Left colon (tissue), 2 donors: ENCODE measurements around the gene NFIB. TPM values are rescaled to one million over a fixed set of nuclear protein-coding genes. Genes with fewer than 3 reads are reported as not detected.

Experiments used
- ATAC-seq: fragments of 200-7000 bp; cut with Tn5 transposase; one replicate; pipeline ENCODE4 v1.9.1; 2020; ENCODE audit warnings: mild to moderate bottlenecking, moderate library complexity
- DNase-seq, 2 donors: peaks; one replicate each; pipeline ENCODE4 v3.0.0-alpha.2; 2020
- intact Hi-C, 2 donors: fragments of 100-400 bp; cut with DNase I in 1 of 2; cut with micrococcal nuclease in 1 of 2; formaldehyde crosslinking; loops; one replicate each; pipeline versions ENCODE4 v1.11.2 to v1.14.0; 2022; cut with DNase I, micrococcal nuclease
- total RNA-seq, 2 donors: library from RNA; stranded (reverse); fragmentation: NEBNext Ultra II Directional; extraction: Animal tissue kit (Norgen Biotek cat#: 25700); gene quantifications; one replicate each; pipeline ENCODE4 v1.2.1, GENCODE V29; 2021
- donor health status: DM: no; HTN: no; CAD: no.
- donor health status: DM: yes; HTN: yes; CAD: no.

Gene NFIB
- total RNA-seq, 2 donors from 2014 or later: 45.2 to 74.7 TPM

DNA sequence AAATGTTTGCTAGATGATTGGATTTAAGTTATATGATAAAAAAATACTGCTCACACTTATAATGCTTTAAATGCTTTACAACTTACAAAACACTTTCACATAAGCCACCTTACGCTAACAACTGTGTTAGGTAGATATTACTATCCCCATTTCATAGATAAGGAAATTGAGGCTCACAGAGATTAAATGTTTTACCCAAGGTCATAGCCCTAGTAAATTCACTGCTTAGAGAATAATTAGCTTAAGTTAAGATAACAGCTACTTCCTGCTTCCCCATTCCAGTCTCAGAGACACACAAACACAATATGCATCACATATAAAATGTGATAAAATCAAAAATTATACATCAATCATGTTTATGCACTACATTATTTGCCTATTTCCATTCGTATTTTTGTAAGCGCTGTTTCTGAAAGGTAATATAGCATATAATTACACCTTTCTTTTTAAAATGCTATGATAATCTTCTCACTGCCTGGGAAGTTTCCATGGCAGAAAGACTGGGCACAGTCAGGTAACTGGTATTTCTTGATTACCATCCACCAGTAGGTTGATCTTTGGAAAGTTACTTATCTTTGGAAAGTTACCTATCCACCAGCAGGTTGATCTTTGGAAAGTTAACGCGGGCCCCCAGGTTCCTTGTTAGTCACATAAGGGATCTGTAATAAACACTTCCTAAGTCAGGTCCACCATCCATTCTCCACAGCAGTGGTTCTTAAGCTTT, 101.1 kb downstream of the NFIB start:
- intact Hi-C loops: no loop called here
- ATAC-seq (peak; percentile 86), DNase-seq (peak in 1 of 2 donors; percentile 26)

DNA sequence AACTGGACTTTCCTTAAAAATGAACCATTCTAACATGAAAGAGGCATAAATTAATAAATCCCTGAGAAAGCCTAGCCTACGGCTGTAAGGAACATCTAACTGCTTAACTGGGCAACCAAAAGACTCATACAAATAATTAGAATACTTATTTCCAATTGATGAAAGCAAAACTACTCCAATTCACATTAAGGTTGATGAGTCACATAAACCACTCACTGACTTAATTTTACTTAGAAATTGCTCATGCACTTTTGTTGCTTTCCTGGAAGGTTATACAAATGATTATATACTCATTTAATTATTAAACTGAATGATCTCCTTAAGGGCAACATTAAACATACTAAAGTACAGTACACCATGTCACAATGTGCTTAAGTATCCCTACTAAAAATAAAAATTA, 101.9 kb downstream of the NFIB start:
- intact Hi-C loops: no loop called here
- ATAC-seq: no peak

DNA sequence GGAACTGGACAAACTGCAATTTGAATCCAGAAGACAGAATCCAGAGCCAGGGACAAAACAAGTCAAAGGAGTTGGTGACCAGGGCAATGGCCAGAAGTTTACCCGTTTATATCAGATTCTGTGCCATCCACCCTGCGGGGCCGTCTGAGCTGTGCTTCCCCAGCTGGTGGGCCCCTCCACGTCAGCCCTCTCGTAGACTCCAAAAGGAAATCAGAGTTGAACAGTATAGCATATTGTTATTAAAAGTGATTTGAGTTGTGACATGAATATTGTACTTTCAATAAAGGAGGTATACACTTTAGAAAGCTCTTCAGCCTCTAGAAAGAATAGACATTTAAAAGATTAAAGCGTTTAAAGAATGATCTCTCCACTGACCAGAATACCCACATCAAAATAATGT, 102.4 kb downstream of the NFIB start:
- intact Hi-C loops: no loop called here
- no peak for ATAC-seq
- no peak for DNase-seq

More for the DNA sequence above, 101.9 kb downstream of the NFIB start:
- DNase-seq: no peak

DNA sequence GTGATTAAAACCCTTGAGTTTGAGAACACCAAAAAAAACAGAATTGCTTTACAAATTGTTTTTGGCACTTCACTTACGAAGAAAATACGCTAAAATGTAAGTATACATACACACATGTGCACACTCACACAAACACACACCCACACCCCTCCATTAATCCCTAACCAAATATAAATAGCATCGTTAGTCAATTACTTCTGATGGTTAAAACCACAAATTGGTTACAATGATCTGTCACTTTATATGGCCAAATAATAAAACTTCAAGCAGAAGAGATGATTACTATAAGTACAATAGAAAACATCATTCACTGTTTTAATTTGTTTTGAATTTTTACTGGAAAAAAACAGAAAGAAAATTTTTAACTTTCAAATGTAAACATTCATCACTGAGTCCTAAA, 103.5 kb downstream of the NFIB start:
- ATAC-seq (no peak), DNase-seq (no peak)
- intact Hi-C loops: no loop called here

DNA sequence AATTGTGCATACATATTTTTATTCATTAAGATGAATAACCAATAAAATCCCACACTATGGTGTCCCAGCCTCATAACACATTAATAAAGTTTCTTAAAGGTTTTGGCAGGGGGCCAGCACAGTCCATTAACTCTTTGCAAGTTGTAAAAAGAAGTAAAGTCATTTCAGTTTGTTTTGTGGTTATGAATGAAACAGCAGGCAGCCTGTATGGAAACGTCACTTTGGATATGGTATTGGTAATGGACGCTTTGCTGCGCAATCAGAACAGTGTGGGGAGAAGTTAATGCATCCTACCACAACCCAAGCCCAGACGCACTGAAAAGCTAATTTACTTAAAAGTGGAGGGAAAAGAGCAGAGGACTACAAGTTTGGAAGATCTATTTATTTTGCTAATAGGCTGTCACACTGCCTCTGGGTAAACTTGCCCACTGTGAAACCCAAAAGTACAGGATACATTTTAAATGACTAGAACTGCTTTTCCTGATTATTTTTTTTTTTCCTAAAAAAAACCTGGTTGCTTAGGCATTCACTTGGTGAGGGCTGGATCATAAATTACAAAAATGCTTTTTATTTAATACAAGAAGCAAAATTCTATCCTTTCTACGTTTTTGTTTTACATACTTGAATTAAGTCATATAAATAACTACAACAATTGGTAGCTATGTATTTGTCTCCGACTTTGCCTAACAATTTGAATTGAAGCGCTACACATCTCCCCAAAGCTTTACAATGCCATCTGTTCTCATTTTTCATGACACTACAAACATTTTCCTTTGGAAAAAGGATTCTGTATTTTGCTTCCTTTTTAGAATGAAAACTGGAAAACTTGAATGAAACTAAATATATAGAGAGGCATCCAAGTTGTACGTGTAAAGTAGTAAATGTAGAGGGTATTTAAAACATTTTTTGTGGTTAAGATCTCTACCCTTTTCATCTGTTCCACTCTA, 104.3 kb downstream of the NFIB start:
- intact Hi-C loops: loop anchor here in 1 of 2 donors (10.0 kb wide), 1 partner anchor 95 kb away; no protein-coding TSS in a partner anchor
- ATAC-seq (no peak), DNase-seq (no peak)

DNA sequence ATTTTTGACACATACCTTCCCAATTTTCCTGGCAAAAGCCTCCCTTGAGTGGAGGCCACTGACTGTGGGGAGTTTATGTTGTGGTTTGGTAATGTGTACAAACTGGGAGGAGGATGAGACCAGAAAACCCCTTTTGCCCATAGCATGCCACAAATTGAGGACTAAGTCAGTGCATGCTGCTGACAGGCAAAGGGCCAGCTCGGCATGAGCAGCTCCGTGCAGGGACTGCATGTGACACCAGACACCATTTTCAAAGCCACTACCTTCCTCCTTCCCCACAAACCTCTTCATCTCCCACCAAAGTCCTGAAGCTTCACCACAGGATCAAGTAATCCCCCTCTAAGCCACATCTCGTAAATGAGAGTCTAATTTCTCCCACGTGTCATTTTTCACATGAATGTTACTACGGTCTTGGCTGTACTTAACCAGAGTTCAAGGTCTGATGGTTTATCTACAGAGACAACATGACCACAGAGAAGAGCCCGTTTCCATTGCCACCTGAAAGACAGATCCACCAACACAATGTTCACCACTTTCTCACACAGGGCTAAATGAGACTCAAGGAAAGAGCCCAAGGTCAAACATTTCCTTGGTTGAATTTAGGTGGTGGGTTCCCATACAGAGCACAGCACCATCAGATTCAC, 106.5 kb downstream of the NFIB start:
- intact Hi-C loops: loop anchor here in 1 of 2 donors (10.0 kb wide), 1 partner anchor 97 kb away; no protein-coding TSS in a partner anchor
- ATAC-seq: no peak
- no peak for DNase-seq

DNA sequence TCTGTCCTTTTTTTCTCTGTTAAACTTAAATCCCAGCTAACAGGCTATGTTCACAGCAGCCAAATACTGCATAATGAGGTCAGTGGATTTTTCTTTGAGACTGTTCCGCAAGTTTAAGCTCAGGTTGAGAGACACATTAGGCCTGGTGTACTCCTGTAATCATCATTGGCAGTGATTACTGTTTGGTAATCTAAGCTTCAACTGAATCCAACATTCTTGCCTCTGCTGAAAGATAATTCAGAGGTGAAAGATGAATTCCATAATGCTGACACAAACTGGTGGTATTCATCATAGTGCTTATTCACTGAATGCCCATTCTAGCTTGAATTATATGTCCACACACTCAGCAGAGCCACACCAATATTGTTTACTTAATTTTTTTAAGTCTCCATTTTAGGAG, 108.5 kb downstream of the NFIB start:
- intact Hi-C loops: loop anchor here in 1 of 2 donors (10.0 kb wide), 1 partner anchor 99 kb away; no protein-coding TSS in a partner anchor
- no peak for DNase-seq
- no peak for ATAC-seq

DNA sequence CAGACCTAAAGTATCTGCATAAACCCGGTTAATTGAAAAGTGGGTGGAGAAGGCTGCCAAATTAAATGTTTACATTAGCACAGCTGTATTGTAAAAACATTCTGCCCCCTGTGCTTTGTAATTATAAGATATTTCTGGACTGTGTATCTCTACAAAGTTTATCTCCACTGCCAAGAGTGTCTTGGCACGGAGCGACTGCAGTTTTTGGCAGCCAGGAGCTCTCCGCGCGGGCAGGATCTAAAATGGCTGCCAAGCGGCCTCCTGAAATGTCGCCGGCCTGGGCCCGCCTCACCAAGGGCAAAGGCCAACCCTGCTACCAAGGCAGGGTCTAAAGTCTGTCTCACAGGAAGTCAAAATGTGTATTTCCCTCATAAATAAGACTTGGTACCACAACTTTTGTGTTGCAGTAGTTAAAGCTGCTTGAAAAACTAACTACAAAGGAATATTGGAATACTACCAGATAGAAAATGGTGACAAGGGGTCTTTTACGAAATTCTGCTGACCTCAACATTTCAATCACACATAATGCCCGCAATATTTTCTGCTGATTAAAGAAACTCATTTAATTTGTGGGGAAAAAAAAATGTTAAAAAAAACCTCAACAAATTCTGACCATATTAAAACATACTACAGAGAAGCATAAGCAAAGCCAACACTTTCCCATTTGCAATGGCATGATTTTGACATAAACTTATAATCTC, 110.4 kb downstream of the NFIB start:
- intact Hi-C loops: loop anchor here in 1 of 2 donors (10.0 kb wide), 1 partner anchor 101 kb away; no protein-coding TSS in a partner anchor
- DNase-seq (peak; percentile 74 to 80), ATAC-seq (peak; percentile 95)

DNA sequence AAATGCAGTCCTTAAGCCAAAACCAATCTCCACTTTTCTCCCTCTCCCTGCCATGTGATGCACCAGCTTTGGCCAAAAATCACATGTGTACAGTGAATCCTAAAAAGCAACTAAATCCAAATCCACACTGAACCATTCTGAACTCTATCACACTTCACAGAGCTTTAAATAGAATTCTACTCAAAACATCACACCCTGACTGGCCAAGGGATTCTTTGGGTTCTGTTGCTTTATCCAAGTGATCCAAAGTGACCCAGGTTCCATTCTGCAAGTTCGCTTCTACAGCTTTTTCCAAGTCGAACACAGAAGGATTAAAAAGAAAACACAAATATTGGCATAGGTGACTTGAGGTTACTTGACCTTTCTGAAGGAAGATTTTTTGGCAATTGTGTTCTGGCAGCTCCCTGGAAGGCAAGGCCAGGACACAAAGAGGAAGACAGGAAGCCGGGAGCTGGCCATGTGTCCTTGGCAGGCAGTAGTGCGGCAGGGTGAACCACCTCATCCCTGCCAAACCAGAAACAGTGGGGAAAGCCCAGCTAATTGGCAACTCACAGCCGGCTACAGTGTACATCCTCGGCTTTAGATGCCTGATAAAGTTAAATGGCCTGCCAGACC, 115.0 kb downstream of the NFIB start:
- DNase-seq (peak; percentile 40 to 67), ATAC-seq (peak; percentile 47)
- intact Hi-C loops: no loop called here

DNA sequence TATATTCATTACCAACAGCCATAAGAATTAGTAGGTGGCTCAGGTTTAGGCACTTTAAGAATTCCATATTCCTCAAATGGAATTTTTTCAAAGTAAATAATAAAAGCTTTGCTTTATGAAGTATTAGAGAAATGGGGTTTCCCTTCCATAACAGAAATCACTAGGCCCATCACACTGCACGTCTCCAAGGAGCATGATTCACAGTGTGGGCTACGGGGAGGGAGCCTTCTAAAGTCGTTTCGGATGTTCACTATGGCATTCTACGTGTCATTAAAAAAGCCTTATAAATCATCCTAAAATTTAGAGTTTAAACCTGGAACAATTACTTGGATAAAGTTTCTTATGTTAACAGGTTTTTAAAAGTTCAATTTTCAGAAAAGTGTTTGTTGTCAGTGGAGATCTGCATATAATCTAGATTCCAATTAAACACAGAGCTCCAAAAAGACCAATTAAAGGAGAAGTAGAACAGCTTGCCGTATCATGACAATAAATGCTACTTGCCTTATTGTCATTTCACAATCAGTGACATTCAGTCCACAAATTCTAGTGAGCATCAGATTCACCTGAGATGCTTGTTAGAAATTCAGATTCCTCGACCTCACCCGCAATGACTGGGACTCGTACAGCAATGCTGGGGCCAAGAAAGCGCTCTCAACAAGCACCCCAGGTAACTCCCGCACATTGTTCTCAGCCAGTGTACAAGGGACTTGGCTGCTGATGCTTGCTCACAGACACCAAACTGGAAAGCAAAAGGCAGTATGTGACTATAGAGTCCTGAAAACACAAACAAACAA, 115.7 kb downstream of the NFIB start:
- DNase-seq (no peak), ATAC-seq (no peak)
- intact Hi-C loops: no loop called here

DNA sequence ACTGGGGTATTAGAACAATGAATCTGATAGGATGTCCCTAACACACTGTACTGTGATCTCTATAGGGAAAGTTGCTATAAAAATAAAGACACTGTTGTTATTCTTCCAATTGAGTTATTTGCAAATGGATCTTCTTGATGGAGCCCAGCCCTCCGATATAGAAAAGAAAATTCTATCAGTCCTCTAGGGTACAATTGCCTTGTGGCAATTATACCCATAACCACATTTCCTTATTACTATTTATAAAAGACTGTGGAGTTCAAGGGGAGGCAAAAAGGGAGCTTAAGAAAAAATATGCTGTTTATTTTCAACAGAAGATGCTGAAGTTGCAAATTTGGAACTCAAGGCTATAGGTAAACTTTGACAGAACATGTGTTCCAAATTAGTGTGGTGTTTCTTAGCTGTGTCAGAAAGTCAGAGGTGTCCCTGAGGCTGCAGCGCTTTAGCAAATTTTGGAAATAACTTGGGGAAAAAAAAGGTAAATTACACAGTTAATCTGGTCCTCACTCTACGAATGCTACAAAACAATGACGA, 116.5 kb downstream of the NFIB start:
- peak; percentile 57 for ATAC-seq
- no peak for DNase-seq
- intact Hi-C loops: no loop called here

DNA sequence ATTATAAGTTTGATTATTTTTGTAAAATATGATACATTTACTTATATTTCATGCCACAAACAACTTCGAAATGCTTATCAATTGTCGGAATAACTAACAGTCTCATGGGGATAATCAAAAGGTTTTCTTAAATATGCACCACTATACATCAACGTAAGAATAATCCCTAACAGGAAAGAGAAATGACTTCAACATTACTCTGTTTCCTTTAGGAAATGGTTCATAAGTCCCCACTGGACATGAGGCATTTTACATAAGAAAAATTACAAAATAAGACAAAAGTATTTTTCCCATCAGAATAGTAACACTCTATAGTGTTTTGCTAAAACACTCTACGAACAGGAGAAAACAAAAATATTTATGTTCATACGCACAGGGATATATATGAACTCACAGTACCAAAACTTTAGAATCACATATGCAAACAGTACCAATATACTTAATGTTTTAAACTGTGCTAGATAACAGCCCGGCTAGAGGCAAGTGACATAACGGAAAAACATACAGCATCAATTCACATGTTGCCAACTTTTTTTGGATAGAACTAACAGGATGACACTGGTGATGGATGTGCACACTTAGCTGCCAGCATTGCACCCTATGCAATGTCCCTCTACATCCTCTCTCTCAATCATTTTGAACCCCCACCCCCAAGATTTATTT, 120.5 kb downstream of the NFIB start:
- DNase-seq: no peak
- intact Hi-C loops: no loop called here
- ATAC-seq: no peak

DNA sequence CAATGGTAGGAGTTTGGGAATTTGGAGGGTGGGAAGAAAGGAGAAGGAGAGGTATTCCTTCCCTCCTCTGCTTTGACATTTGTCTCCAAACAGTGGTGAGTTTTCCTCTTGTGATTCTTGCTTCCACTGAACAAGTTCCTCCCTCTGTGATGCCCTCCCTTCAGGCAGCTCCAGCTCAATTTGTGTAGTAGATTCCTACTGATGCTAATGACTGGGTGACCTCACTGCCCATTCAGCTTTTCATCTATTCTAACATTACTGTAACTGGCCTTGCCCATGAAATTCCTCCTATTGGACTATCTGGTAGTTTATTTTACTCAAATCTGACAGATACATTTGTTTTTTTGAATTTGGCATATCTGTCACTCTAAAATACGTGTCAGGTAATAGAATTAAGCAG, 121.4 kb downstream of the NFIB start:
- intact Hi-C loops: no loop called here
- no peak for DNase-seq
- no peak for ATAC-seq

DNA sequence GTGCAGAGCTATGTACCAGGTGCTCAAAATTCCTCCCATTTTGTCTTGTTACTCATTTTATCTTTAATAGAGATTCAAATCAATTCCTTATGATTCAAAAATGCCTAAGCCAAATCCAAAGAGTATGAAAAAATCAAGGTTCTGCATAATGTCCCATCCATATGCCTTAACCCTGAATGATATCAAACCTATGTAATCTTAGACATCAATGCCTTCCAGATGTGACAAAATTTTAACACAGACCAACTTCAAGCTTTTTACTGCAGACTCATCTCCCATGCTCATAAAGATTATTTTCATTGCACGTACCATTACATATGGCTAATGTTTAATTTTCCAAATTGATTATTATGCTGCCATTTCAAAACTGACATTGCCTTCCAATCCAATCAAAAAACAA, 122.4 kb downstream of the NFIB start:
- intact Hi-C loops: no loop called here
- DNase-seq: no peak
- ATAC-seq: no peak

DNA sequence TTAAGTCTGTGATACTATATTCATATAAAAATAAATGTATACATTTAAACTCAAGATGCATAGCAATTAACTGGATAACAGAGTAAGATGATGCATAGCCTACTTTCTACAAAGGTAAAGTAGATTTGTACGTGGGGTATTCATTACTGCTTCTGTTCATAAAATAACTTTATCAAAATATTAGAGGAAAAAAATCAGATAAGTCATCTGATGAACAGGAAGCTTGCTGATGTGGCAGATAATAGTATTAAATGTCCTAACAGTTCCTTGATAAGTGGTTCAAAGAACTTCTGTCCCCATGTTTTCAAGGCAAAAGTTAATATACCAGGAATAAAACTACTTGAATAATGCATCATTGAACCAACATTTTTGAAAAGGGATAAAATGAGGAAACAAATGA, 123.7 kb downstream of the NFIB start:
- ATAC-seq (no peak), DNase-seq (no peak)
- intact Hi-C loops: no loop called here

DNA sequence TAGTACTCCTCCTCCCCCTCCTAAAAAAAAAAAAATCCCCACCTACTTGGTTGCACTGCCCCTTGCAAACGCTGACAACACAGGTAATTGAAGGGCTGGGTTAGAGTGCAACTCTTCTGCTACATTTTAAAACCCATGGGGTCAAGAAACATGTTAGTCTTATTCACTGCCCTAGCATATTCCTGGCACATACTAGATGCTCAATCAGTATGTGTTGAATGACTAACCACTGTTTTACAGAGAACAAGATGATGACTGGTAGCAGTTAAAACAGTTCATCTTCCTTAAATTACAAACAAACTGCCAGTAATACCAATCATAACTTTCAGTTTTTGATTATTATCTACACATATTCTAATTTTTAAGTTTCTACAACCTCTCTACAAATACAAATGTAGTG, 124.4 kb downstream of the NFIB start:
- DNase-seq (no peak), ATAC-seq (no peak)
- intact Hi-C loops: no loop called here

DNA sequence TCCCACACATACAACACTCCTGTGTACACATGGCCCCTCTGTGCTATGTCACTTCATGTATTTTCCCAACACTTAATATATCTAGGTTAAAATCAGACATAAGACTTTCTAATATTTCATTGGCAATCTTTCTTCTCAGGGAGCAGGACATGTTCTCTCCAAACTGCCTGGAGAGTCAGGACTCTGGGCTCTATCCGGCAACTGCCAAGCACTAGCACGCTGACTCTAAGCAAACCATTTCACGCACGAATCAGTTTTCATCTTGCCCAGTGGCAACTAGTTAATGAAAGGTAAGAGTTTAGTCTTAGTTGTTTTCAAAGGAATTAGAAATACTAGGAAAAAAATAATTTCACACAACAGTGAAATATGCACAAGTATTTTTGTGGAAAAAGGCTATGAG, 124.8 kb downstream of the NFIB start:
- ATAC-seq (no peak), DNase-seq (no peak)
- intact Hi-C loops: no loop called here
